KMS-11 (cell line): ENCODE results near the gene STK38.
"Not testable (repeated sequence)": the region's sequence is repeated elsewhere in the genome, so short reads cannot be mapped to it uniquely, and the experiment has no call there.

Experiments used
- H2AFZ ChIP-seq: fragments of 200-600 bp; sonication (generic); 2 replicates; pipeline ENCODE4 v1.6.1; 2016; ENCODE audit warnings: antibody characterized with exemption, mixed run types, low read depth
- H3K27ac ChIP-seq: fragments of 200-600 bp; sonication (generic); 2 replicates; pipeline ENCODE4 v1.6.1; 2016; ENCODE audit warnings: mild to moderate bottlenecking, mixed run types
- H3K27me3 ChIP-seq: fragments of 200-600 bp; sonication (generic); 2 replicates; pipeline ENCODE4 v1.6.1; 2017; ENCODE audit warnings: mild to moderate bottlenecking, low read depth, mixed run types, moderate library complexity; ENCODE audit not compliant: insufficient read depth
- H3K36me3 ChIP-seq: fragments of 200-600 bp; sonication (generic); 2 replicates; pipeline ENCODE4 v1.6.1; 2017; ENCODE audit warnings: mild to moderate bottlenecking, mixed run types; ENCODE audit not compliant: insufficient read depth
- H3K4me1 ChIP-seq: fragments of 200-600 bp; sonication (generic); 2 replicates; pipeline ENCODE4 v1.6.1; 2016; ENCODE audit warnings: mild to moderate bottlenecking, low read depth, mixed run types; ENCODE audit not compliant: poor library complexity, severe bottlenecking
- H3K4me2 ChIP-seq: fragments of 200-600 bp; sonication (generic); 2 replicates; pipeline ENCODE4 v1.7.0; 2016; ENCODE audit warnings: mild to moderate bottlenecking, mixed run types
- H3K4me3 ChIP-seq: fragments of 200-600 bp; sonication (generic); IDR thresholded peaks from 2 replicates; pipeline ENCODE4 v1.6.1; 2017; ENCODE audit warnings: low read depth, low read length, mixed read lengths; ENCODE audit not compliant: insufficient read depth
- H3K79me2 ChIP-seq: fragments of 200-600 bp; sonication (generic); 2 replicates; pipeline ENCODE4 v1.6.1; 2016; ENCODE audit warnings: low read depth, mixed run types; ENCODE audit not compliant: insufficient read depth
- H3K9ac ChIP-seq: fragments of 200-600 bp; sonication (generic); 2 replicates; pipeline ENCODE4 v1.6.1; 2016; ENCODE audit warnings: mild to moderate bottlenecking, mixed run types
- H4K20me1 ChIP-seq: fragments of 200-600 bp; sonication (generic); 2 replicates; pipeline ENCODE4 v1.6.1; 2016; ENCODE audit warnings: mild to moderate bottlenecking, mixed run types; ENCODE audit not compliant: insufficient read depth
- CTCF ChIP-seq: fragments of 200-600 bp; sonication (generic); conservative IDR thresholded peaks from 2 replicates; pipeline ENCODE4 v1.6.1; 2017; ENCODE audit warnings: low read depth, mild to moderate bottlenecking, antibody characterized with exemption, low read length, moderate library complexity, mixed read lengths

The STK38 gene

GRCh38 chr6:36576578-36576977, 29.3 kb upstream of the STK38 start:
- no peaks in the 10 kb centered on the region for H3K79me2 ChIP-seq
- H3K9ac ChIP-seq = no peak overlapping the region
- H4K20me1 ChIP-seq = no peaks in the 10 kb centered on the region
- no peaks in the 10 kb centered on the region for H3K36me3 ChIP-seq
- H3K27ac ChIP-seq = no peak overlapping the region
- no peak for TF ChIP-seq CTCF
- H3K27me3 ChIP-seq = no peaks in the 10 kb centered on the region
- no peak overlapping the region for H2AFZ ChIP-seq
- H3K4me3 ChIP-seq = no peak overlapping the region
- no peak overlapping the region for H3K4me2 ChIP-seq
- H3K4me1 ChIP-seq = no peaks in the 10 kb centered on the region

- H3K36me3 ChIP-seq = no peaks in the 10 kb centered on the region
- H2AFZ ChIP-seq = no peak overlapping the region
- H3K4me3 ChIP-seq = no peak overlapping the region
- H3K4me2 ChIP-seq = no peak overlapping the region
- no peak for TF ChIP-seq CTCF
- peaks cover 8% of the 10 kb centered on the region for H3K4me1 ChIP-seq
- H3K27me3 ChIP-seq = no peaks in the 10 kb centered on the region
- no peak overlapping the region for H3K27ac ChIP-seq
- H3K9ac ChIP-seq = no peak overlapping the region
- no peaks in the 10 kb centered on the region for H3K79me2 ChIP-seq
- no peaks in the 10 kb centered on the region for H4K20me1 ChIP-seq
Observed at GRCh38 chr6:36574679-36575078, 27.4 kb upstream of the STK38 start.

- H4K20me1 ChIP-seq, H3K36me3 ChIP-seq, H3K27me3 ChIP-seq, H3K9ac ChIP-seq, H3K79me2 ChIP-seq, H3K27ac ChIP-seq, H2AFZ ChIP-seq, H3K4me2 ChIP-seq, H3K4me1 ChIP-seq, H3K4me3 ChIP-seq: not testable (repeated sequence)
Observed at GRCh38 chr6:36572353-36573311, 25.4 kb upstream of the STK38 start.

- no peaks in the 10 kb centered on the region for H3K79me2 ChIP-seq
- H3K9ac ChIP-seq = no peak overlapping the region
- H3K4me2 ChIP-seq = no peak overlapping the region
- H3K27ac ChIP-seq = no peak overlapping the region
- no peak overlapping the region for H3K4me3 ChIP-seq
- H2AFZ ChIP-seq = no peak overlapping the region
- TF ChIP-seq CTCF = no peak
- H4K20me1 ChIP-seq = no peaks in the 10 kb centered on the region
- peaks cover 8% of the 10 kb centered on the region for H3K4me1 ChIP-seq
- no peaks in the 10 kb centered on the region for H3K36me3 ChIP-seq
- no peaks in the 10 kb centered on the region for H3K27me3 ChIP-seq
Observed at GRCh38 chr6:36571122-36572043, 24.1 kb upstream of the STK38 start.
